HG03520 (cell line): ENCODE results near the gene KNG1.

ENCODE experiments used
- ATAC-seq: cut with Tn5 transposase; IDR thresholded peaks from one replicate; pipeline ENCODE4 v1.9.1; 2021; ENCODE audit warnings: mild to moderate bottlenecking, moderate library complexity; ENCODE audit not compliant: unreplicated experiment

KNG1 gene

DNA sequence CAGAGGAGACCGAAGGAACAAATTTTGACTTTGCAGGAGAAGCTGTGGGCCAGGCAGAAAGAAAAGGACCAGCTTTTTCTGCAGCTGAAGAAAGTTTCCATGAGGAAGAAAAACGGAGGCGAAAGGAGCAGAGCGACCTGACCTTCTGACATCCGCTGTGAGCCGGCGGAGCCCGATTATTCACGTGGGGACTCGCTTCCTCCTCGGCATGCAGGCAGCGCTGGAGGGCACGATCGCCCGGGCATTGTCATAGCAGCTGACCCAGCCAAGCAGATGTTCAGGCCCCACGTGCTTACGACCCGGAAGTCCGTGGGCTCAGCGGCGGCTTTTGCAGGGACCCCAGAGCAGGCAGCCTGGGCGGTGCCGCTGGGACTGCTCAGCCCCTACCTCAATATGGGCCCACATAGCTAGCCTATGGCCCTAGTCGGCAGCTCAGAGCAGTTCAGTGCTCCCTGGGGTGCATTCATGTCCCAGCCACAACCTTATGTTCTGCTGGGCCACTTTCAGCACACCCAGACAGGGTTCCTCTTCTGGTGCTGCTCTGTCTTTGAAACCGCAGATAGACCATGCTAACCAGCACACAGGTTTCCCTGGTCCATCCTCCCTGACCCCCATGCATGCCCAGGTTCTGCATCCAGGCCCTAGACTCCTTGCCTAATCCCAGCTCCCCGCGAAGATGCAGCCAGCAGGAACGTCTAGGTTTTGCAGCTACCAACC, 55.7 kb downstream of the KNG1 start:
- peak; percentile 86 for ATAC-seq

GRCh38 chr3:186775999-186776398, 58.8 kb downstream of the KNG1 start:
- ATAC-seq, result no peak

DNA sequence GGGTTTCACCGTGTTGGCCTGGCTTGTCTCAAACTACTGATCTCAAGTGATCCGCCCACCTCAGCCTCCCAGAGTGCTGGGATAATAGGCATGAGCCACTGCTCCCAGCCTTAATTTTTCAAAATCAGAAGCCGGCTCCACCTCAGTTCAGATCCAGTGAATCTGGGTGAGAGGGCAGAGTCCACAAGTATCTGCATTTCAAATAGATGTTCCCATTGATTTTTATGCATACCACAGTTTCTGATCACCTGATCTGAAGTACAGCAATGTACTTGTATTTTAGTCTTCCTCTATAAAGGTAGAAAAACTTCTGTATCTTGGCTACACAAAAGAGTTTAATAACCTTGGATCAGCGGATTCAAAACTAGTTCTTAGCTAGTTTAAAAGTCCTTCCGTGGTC, 62.0 kb downstream of the KNG1 start:
- no peak for ATAC-seq

GRCh38 chr3:186782542-186783057, 65.4 kb downstream of the KNG1 start:
- ATAC-seq, result peak; percentile 8

DNA sequence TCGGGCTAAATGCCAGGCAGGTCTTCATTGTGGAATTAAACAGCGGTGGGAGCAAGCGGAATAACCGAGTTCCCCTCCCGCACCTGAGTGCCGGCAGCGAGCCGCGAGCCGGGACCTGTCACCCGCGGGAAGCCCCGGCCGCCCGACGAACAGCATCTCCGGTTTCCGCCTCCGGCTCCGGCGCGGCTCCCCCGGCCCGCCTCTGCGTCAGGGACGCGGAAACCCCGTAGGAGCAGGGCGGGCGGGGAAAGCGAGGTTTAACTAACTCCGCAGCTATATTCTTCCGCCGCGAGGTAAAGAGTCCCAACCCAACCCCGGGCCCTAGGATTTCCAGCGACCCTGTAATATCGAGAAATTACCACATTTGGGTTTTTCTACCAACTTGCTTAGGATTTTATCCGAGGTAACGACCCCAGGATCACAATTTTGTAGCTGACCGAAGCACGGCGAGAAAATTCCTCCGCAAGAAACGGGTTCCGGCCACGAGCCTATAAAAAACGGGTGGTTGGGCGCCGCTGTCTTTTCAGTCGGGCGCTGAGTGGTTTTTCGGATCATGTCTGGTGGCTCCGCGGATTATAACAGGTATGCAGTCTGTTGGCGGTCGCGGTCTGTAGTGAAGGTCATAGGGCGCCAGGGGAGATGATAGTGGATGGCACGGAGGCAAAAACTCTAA, 66.0 kb downstream of the KNG1 start, which contains the start of gene EIF4A2:
Gene EIF4A2 (plus strand): TSS at position 520 of the 673 bp plus-strand sequence. CDS start 34 bp downstream, at position 554.
- ATAC-seq, result peak; percentile 59

DNA sequence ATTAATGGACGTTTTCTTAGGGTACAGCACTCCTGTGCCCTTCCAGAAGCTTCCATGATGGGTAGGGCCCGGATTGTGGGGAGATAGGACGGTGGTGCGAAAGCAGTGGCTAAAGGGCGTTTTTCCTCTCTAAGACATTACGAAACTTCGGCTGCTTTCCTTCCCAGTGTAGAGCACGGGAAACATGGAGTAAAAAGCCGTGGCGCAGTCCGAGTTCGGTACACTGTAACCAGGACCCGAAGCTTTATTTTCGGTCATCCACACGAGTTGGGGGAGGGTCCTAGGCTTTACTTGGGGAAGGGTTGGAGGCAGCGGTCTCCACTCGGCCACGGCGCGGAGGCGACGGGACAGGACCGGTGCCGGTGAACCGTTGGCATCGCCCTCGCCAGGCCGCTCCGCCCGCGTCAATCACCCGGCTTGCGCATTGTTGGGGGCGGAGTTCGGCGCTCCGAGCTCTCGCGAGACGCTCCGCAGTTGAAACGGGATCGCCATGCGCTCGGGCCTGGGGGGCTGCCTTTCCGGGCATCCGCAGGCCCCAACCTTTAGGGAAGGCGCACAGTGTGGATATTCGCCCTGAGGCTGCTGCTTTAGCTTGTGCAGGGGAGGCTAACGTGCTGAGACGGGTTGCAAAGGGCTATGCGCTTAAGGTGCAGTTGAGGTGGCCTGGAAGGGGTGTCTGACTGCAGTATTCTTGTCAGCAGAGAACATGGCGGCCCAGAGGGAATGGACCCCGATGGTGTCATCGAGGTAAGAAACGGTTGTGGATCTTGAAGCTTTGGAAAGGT, 66.8 kb downstream of the KNG1 start:
- ATAC-seq, result peak; percentile 59

- ATAC-seq, result no peak
These were observed 67.8 kb downstream of the KNG1 start for GRCh38 chr3:186784820-186785494.

GRCh38 chr3:186785495-186786018, 68.4 kb downstream of the KNG1 start:
- ATAC-seq, result no peak

DNA sequence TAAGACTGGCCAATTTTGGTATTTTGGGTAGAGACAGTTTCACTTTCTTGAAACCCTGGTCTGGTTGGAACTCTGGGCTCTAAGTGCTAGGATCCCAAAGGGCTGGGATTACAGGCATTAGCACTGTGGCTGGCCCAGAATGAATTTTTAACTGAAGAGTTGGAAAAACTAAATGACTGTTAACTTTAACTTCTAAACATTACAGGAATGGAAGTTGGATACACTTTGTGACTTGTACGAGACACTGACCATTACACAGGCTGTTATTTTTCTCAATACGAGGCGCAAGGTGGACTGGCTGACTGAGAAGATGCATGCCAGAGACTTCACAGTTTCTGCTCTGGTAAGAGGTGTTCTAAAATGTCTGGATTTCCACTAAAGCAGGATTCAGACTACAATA, 69.8 kb downstream of the KNG1 start:
- ATAC-seq, result no peak

DNA sequence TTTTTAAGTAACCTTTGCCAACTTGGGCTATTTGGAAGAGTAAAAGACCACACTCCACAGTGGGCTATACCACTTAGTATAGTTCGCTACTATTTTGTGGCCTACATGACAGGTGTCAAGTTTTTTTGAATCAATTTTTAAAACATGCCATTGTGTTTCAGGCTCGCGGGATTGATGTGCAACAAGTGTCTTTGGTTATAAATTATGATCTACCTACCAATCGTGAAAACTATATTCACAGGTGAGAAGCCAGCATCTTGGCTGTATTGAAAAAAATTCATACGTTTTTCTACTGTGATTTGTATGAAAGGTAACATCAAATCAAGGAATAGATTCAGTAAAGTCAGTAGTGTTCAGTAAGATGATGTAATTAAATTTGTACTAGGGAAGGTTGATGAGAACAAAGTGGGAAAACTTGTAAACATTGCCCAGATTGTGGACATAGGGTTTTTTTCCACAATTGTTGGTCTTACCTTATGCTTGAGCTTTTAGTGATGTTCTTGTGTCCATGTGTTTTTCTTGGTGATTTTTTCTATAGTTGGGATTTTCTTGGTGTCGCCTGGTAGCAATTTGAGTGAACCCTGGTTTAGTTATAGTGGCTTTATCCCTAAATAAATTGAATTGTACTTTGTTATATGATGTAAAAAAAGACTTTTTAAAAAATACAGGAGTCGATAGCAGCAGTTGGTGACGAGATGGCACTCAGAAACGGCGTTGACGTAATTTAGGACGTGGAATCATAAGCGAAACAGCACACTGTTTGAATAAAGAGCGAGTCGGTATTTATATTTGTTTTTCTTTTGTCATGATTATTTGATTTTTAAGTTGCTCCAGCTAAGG, 70.7 kb downstream of the KNG1 start:
- ATAC-seq, result no peak

GRCh38 chr3:186788482-186789370, 71.6 kb downstream of the KNG1 start:
- ATAC-seq, result no peak

DNA sequence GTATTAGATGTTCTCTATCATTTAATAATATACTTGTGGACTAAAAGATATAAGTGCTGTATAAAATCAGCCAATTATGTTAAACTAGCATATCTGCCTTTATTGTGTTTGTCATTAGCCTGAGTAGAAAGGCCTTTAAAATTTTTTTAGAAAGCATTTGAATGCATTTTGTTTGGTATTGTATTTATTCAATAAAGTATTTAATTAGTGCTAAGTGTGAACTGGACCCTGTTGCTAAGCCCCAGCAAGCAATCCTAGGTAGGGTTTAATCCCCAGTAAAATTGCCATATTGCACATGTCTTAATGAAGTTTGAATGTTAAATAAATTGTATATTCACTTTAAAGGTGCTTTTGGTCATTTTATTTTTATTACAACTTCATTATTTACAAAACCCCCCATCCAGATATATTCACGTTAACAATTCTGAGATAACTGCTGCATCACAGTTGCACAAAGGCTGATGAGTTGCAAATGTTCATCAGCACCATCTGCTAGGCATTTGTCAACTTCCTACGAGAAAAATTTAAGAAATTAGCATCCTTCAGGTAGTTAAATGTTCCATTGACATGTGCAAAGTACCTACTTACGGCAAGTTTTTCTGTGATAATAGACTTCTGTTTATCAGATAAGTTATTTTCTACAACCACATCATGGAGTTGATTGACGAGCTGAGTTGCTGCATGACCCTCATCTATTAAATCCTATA, 72.5 kb downstream of the KNG1 start:
- no peak for ATAC-seq

DNA sequence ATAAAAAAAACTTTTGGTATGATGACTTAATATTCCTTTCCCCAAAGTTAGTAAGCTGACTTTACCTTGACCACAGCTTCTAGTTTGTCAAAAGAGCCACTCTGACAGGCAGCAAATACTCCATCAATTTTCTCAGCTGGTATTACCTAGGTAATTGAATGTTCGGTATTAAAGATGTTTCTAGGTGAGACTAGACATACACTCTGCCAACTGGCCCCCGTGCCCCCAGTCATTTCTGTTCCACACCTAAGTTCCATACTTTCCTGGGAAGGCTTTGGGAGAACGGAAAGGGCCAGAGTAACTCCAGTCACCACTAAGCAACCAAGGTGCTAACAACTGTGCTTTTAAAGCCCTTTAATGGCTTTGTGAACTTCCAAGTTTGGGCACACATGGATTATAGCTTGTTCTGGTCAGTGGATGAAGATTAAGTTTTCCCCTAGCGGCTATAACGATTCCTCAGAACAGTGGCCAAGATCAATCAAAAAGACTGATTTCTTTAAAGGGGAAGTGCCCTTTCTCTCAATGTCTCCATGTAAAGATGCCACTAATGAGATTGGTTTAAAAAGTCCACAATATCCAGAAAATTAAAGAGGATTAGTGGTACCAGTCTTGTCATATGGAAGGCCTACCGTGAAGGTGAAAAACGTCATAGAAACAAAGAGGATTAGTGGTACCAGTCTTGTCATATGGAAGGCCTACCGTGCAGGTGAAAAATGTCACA, 73.3 kb downstream of the KNG1 start:
- no peak for ATAC-seq
